KBM-7 (cell line): Measurements from ENCODE around the gene RTN4RL2.
A peak's percentile ranks its signal among the peaks of the same experiment; 100 is the strongest.

Source experiments
- DNase-seq: peaks from one replicate; pipeline ENCODE4 v3.0.0-alpha.2; 2015
- in situ Hi-C: fragments of 300-500 bp; cut with MboI; formaldehyde crosslinking; loops from 2 replicates; pipeline ENCODE4 v1.14.3; 2020; ENCODE audit warnings: low sequenced_read_pairs, low pct_unique_long_range_greater_than_20kb, mixed read lengths

Gene RTN4RL2

GRCh38 chr11:57476047-57476756 is 15.9 kb downstream of the RTN4RL2 start:
- in situ Hi-C loops, result loop anchor here (25.0 kb wide), 1 partner anchor 111 kb away; the partner anchor contains the start of gene SERPING1
- DNase-seq, result no peak

DNA sequence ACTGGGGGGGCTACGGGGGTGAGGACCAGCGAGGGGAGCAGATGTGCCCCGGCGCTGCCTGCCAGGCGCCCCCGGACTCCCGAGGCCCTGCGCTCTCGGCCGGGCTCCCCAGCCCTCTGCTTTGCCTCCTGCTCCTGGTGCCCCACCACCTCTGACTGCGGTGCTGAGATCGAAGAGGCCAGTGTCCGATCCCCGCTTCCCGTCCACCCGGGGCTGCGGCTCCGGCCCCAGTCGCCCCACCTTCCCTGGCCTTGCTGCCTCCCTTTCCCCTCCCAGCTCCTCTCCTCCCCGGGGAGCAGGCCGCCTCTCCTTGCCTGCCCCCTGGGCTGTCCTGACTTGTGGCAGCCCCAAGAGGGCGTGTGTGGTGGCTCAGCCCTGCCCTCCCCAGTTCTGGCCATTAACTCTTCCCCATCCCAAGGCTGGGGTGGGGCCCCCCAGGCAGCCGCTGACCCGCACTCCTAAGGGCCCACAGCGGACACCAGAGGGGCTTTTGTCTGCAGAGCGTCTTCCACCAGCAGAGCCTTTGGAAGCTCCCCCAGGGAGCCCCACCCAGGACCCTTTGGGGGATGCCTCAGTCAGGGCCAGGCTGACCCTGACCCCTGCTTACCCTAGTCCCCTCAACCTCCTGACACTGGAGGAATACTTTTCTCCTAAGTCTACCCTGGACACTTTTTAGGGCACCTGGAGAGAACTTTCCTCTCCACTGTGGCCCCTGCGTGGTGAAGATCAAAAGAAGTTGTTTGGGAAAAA is 16.6 kb downstream of the RTN4RL2 start:
- DNase-seq, result no peak
- in situ Hi-C loops, result loop anchor here (25.0 kb wide), 1 partner anchor 110 kb away; the partner anchor contains the start of gene SERPING1

DNA sequence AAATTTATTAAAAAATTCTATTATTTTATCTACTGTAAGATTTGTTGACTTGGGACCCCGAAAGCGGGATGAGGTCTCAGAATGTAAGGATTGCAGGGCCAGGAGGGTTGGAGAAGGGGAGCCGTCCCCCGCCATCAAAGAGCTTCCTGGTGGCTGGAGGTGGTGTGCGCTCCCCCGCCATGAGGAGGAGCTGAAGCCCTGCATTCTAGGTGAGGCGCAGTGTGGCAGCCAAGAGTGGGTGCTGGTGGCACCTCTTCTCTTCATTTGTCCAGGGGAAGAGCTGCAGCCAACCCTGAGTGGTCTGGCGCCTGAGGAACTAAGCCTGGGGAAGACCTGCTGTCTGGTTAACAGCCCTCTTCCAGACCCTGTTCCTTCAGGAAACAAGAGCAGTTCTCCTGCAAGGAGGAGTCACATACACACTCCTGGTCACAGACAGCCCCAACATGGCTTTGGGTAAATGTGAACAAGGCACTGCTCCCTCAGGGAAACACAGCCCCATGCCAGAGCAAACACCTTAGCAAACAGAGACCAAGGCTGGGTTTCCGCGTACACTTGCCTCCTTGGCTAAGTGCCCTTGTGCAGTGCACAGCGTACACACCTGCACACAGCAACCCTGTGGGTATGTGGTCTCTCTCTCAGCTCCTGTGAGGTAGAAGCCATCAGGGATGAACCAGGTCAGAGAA is 17.3 kb downstream of the RTN4RL2 start:
- in situ Hi-C loops, result loop anchor here (25.0 kb wide), 1 partner anchor 110 kb away; the partner anchor contains the start of gene SERPING1
- no peak for DNase-seq

DNA sequence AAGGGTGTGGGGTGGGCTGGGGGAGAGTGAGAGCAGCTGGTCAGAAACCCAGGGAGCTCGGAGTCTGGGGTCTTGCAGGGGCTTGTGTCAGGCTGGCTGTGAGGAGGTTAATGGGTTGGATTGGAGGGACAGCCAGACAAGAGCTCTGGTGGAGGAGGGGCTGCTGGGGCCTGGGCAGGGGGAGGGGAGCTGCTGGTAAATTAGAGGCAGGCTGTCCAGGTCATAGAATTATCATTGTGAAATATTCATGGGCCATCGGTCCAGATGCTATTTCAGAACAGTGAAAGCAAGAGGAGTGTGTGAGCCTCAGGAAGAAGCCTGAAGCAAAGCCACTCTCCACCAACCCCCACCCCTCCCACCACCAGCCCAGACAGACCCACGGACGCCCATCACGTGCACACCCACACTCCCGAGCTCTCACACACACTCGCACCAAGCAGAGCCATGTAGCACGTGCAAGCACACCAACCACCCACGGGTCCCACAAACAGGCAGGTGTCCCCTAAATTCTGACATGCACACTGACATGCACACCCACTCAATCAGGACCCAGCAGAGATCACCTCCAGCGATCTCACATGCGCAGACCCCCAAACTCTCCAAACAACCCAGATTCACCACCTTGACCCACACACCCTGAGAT is 18.8 kb downstream of the RTN4RL2 start:
- no peak for DNase-seq
- in situ Hi-C loops, result loop anchor here (25.0 kb wide), 1 partner anchor 108 kb away; the partner anchor contains the start of gene SERPING1

- in situ Hi-C loops, result loop anchor here (25.0 kb wide), 1 partner anchor 107 kb away; the partner anchor contains the start of gene SERPING1
- no peak for DNase-seq
These were observed 19.6 kb downstream of the RTN4RL2 start for GRCh38 chr11:57479911-57480310.

GRCh38 chr11:57480409-57481137 is 20.2 kb downstream of the RTN4RL2 start:
- in situ Hi-C loops, result loop anchor here (25.0 kb wide), 1 partner anchor 107 kb away; the partner anchor contains the start of gene SERPING1
- peak; percentile 79 for DNase-seq

GRCh38 chr11:57481315-57481714 is 21.0 kb downstream of the RTN4RL2 start:
- DNase-seq, result no peak
- in situ Hi-C loops, result loop anchor here (25.0 kb wide), 1 partner anchor 106 kb away; the partner anchor contains the start of gene SERPING1

GRCh38 chr11:57481915-57482781 is 21.8 kb downstream of the RTN4RL2 start:
- in situ Hi-C loops, result loop anchor here (25.0 kb wide), 1 partner anchor 105 kb away; the partner anchor contains the start of gene SERPING1
- no peak for DNase-seq

DNA sequence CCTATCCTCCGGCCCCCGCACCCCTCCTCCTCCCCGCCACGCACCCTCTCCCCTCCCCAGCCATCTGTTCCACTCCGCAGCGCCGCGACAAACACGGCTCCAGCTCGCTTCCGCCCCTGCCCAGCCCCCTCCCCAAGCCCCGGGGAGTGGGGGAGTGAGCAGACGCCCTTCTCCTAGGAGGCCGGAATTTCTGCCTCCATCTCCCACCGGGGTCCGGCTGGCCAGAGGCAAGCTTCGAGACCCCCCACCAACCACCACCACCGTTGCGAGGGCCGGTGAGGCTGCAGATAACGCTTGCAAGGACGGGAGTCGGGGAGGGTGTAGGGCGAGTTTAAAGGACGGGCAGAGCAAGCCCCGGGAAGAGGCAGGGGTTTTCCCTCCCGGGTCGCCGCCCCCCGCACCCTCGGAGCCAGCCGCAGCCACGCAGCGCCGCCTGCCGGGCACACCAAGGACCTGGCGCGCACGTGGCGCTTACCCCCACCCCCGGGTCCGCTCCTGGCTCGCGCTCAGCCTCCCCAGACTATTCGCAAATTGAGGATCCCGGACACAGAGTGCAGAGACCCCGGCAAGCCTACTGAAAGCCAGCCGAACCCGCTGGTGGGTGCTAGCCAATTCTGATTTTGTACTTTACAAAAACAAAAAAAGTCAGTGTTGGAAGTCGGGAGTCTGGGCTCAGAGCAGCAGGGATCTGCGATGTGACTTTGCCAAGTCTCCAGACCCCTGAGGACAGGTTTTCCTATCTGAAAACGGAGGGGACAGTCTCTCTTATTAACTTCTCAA is 22.6 kb downstream of the RTN4RL2 start:
- DNase-seq, result no peak
- in situ Hi-C loops, result loop anchor here (25.0 kb wide), 1 partner anchor 104 kb away; the partner anchor contains the start of gene SERPING1

DNA sequence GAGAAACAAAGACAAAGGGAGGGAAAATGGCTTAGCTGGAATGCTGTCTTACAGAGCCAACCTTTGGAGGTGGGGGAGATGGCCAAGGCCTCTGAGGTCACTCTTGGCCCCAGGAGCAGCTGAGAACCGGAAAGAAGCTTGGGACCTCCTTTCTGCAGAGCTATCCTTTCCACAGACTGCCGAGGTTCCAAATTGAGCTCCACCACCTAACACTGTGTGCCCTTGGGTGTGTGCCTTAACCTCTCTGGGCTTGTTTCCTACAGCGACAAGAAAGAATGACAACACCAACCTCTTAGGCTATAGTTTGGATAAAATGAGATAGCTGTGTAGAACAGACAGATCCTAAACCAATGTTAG is 23.2 kb downstream of the RTN4RL2 start:
- DNase-seq, result no peak
- in situ Hi-C loops, result loop anchor here (25.0 kb wide), 1 partner anchor 104 kb away; the partner anchor contains the start of gene SERPING1

GRCh38 chr11:57484141-57484710 is 23.9 kb downstream of the RTN4RL2 start:
- peak; percentile 84 for DNase-seq
- in situ Hi-C loops, result loop anchor here (25.0 kb wide), 1 partner anchor 103 kb away; the partner anchor contains the start of gene SERPING1

GRCh38 chr11:57485217-57485990 is 25.1 kb downstream of the RTN4RL2 start:
- in situ Hi-C loops, result loop anchor here (25.0 kb wide), 1 partner anchor 102 kb away; the partner anchor contains the start of gene SERPING1
- no peak for DNase-seq

- in situ Hi-C loops, result loop anchor here (25.0 kb wide), 1 partner anchor 100 kb away; the partner anchor contains the start of gene SERPING1
- DNase-seq, result no peak
These were observed 26.9 kb downstream of the RTN4RL2 start for GRCh38 chr11:57487021-57487778.

DNA sequence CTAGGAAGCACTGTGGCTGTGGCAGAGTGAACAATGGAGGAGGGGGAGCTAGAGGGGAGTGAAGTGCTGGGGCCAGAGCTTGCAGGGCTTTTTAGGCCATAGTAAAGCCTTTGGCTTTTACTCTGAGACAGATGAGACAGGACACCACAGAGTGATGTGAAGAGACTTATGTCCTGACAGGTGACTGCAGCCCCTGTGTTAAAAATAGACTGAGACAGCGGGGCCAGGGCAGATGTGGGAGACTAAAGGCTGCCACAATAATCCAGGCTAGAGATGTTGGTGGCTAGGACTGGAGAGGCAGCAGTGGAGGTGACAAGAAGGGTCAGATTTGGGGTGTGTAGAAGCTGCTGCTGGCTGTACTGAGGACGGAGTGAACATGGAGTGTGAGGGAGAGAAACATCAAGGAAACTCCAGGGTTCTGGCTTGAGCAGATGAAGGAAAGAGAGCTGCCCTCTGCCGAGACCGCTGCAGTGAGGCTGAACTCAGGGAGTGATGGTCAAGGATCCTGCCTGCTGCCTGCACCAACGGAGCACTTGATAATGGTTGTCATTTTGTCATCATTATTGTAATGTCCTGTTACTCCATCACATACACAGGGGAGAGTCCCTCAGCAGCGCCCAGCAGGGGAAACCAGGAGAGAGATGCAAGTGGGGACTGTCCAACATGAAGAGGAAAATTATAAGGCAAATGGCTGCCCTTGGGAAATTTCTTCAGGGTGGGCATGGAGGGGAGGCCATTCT is 27.8 kb downstream of the RTN4RL2 start:
- no peak for DNase-seq
- in situ Hi-C loops, result loop anchor here (25.0 kb wide), 1 partner anchor 99 kb away; the partner anchor contains the start of gene SERPING1
